GM18858 (cell line): ENCODE measurements around the gene PPM1N.
"Not testable (repeated sequence)": the region's sequence is repeated elsewhere in the genome, so short reads cannot be mapped to it uniquely, and the experiment has no call there.

Source experiments
- ATAC-seq: cut with Tn5 transposase; IDR thresholded peaks from one replicate; pipeline ENCODE4 v1.9.1; 2021; ENCODE audit not compliant: unreplicated experiment

PPM1N gene

DNA sequence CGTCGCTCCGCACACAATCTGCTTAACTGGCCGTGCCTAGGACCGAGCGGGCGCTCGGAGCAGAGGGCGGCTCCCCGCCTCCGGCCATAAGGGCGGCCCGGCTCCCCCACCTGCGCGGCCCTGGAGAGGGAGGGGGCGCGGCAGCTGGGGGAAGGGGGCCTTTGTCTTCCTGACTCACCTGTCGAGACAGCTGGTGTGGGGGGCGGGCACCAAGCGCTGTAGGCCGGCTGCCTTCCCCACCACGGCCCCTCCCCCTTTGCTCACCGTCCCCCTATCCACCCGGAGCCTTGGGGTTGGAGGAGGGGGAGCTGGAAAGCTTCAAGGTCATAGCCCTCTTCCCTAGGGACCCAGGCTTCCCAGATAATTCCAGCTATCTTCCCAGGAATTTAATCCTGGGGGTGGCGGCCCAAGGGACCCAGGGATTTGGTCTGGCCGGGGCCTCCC lies 10.2 kb downstream of the PPM1N start:
- no peak for ATAC-seq

DNA sequence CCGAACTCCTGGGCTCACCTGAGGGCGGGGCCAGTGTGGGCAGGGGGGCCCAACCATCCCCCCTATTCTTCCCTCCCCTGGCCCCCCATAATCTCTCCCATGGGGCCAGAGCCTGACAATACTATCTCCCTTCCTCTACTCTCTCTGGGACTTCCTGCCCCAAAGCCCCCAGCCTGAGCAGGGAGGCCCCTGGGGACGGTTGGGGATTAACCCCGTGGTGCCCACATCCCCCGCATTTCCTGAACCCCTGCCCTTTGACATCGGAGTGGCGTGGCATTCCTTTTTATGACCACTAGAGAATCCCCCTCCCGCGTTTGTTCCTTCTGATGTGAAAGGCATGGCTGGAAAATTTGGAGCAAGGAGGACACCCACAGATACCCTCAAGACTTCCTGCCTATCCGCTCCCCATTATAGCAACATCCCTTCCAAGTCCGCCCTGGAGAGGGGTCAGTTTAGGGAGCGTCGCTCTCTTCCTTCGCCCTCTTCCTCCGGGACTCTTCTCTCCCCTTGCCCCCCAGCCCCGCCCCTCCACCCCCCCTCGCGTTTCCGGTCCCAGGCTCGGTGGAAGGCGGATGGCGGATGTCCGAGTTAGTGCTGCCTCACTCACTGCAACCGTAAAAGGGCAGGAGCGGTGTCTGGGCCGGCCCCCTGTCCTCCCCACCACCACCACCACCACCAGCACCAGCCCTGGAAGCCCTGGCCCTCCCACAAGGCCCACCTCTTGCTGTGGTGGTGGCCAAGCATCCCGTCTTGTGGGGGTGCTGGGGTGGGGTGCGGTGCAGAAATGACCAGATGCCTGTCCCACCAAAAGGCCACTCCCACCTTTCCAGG lies 10.8 kb downstream of the PPM1N start:
- ATAC-seq = no peak

DNA sequence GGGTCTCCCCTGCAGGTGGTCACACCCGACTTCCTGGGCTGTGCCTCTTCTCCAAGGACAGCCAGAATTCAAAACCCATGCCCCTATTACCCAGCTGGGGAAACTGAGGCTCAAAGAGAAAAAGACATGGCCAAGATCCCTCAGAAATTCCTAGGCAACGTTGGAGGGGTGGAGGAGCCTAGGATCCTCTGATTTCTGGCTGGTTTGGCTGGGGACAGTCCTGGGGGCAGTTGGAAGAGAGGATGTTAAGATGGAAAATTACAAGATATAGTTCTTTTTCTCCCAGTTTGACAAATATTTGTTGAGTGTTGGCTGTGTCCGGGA lies 11.4 kb downstream of the PPM1N start:
- no peak for ATAC-seq

DNA sequence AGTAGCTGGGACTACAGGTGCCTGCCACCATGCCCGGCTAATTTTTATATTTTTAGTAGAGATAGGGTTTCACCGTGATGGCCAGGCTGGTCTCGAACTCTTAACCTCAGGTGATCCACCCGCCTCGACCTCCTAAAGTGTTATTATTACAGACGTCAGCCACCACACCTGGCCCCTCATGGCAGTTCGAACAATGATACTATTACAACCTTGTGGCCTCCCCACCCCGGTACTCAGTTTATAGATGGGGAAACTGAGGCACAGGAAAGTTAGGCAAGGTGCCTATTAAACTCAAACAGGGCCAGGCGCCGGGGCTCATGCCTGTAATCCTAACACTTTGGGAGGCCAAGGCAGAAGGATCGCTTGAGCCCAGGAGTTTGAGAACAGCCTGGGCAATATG lies 12.1 kb downstream of the PPM1N start:
- not testable (repeated sequence) for ATAC-seq

DNA sequence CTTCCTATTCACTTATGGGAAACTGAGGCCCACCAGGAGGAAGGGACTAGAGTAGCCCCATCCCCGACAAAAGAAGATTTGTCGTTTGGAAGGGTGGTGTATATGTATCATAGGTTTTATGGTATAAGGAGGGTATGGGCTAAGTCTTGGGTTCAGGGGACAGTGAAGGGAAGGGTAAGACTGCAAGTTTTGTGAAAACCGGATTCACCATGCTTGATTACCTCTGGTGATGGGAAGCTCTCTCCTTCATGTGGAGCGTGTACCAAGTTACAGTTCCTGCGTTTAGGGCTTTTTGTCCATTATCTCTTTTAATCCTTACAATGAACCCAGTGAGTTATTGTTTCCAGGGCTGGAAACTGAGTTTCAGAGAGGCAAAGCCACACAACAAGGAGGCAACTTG lies 12.8 kb downstream of the PPM1N start:
- no peak for ATAC-seq

DNA sequence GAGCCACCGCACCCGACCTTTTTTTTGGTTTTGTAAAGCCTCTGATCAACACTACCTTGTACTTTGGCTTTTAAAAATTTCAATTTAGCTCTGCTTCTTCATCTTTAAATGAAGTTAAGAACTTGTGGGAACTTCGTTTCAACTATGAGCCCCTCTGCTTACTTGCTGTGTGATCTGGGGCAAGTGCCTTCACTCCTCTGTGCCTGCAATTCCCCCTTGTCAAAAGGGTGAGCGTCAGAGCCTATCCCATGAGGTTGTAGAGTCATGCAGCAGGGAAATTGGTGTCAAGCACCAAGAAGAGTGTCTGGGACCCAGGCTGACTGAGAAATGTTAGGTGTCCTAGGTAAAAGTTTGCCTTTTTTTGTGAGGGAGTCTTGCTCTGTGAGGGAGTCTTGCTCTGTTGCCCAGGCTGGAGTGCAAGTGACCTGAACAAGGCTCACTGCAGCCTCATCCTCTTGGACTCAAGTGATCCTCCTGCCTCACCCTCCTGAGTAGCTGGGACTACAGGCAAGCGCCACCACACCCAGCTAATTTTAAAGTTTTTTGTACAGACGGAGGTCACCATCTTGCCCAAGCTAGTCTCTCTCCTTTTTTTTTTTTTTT lies 14.7 kb downstream of the PPM1N start:
- no peak for ATAC-seq

DNA sequence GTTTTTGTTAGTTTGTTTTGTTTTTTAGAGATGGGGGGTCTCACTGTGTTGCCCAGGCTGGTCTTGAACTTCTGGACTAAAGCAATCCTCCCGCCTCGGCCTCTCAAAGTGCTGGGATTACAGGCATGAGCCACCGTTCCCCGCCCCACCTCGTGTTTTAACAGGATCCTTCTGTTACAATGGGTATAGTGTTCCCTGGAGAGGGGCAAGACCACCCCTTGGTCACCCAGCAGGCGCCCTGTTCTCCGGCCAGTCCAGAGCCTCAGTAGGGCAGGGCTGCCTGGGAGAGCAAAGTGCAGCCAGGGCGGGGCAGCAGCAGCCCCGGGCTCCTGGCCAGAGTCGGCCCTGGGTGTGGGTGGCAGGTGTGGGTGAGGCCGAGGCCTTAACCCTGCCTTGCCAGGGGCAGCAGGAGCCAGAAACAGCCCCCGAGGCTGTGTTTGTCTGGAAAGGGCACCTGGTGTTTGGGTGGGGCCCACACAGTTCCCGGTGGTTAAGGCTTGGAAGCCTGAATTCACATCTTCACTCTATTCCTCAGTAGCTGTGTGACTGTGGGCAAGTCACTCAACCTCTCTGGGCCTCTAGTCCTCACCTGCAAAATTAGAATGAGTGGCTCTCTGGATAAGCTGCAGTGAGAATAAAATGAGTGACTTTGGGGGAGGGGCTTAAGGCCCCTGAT lies 16.3 kb downstream of the PPM1N start:
- no peak for ATAC-seq

DNA sequence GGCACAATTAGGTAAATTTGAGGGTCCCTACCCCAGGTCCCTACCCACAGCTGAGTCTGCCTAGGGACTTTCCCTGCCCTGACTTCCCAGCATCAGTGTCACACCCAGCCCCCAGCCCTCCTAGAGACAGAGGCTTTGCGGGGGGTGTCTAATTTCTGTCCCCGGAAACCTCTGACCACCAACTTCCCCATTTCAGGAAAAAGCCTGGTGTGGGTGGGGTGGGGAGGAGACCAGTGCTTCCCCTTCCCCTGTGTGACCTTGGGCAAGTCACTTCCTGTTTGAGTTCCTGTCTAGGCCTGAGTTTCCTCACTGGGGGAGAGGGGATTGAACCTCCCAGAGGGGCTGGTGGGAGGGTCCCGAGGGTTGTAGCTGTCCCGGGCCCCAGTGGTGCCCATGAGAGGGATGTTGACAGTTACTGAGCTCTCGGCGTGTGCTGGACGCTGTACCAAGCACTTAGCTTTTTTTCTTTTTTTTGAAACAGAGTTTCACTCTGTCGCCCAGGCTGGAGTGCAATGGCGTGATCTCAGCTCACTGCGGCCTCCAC lies 16.9 kb downstream of the PPM1N start:
- no peak for ATAC-seq

DNA sequence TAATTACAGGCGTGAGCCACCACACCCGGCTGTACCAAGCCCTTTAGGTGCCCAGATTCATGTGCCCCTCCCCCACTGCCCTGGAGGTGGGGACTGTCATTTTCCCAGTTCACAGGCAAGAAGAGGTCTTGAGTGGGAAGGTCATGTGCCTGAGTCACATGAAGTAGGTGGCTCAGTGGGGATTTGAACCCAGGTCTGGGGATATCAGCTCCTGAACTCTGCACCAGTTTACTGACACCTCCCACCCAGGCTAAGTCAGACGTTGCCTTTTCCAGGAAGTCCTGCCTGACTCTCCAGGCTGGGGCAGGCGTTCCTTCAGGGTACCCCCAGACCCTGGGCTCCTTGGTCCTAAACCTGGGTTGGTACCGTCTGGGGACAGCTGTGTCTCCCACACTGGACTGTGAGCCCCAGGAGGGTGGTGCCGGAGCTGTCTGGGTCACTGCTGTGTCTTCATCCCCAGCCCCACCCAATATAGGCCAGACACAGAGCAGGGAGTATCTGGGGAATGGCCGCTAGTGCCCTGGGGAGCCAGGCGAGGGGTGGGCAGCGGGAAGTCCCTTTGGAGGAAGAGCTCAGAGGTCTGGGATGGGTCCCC lies 17.7 kb downstream of the PPM1N start:
- no peak for ATAC-seq

DNA sequence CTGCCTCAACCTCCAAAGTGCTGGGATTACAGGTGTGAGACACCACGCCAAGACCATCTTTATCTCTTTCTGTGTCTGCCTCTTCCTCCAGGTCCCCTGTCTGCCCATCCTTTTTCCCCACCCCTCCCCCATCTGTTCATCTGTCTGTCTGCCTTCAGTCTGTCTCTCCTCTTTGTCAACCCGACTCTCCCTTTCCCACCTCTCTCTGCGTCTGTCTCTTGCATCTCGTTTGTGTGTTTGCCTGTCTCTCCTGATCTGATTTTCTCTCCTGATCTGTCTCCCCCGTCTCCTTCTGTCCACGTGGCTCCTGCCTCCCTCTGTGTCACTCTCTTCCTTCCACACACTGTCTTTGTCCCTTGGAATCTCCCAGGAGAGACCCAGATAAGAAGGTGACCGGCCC lies 19.0 kb downstream of the PPM1N start:
- ATAC-seq = no peak

DNA sequence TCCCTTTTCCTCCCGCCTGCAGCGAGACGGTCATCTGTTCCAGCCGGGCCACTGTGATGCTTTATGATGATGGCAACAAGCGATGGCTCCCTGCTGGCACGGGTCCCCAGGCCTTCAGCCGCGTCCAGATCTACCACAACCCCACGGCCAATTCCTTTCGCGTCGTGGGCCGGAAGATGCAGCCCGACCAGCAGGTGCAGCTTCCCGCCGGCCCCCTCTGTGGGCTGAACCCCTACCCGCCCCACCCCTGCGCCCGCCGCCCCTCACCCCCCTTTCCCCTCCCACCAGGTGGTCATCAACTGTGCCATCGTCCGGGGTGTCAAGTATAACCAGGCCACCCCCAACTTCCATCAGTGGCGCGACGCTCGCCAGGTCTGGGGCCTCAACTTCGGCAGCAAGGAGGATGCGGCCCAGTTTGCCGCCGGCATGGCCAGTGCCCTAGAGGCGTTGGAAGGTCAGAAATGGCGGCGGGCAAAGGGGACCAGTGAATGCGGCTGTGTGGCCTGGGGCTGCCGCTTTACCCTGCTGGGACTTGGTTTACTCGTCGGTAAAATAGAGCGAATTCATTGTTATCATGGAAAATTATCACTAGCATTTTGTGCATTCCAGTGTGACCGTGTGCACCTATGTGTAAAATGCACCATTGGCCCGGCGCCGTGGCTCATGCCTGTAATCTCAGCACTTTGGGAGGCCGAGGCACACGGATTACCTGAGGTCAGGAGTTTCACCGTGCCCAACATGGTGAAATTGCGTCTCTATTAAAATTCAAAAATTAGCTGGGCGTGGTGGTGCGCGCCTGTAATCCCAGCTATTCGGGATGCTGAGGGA lies 19.6 kb downstream of the PPM1N start:
- ATAC-seq = no peak

DNA sequence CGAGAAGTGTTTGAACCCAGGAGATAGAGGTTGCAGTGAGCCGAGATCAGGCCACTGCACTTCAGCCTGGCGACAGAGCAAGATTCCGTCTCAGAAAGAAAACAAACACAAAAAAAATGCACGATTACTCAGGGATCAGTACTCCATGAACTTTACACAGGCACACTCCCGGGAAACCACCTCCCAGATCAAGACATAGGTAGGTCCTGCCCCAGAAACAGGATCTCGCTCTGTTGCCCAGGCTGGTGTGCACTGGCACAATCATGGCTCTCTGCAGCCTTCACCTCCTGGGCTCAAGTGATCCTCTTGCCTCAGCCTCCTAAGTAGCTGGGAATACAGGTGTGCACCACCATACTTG lies 20.2 kb downstream of the PPM1N start:
- ATAC-seq = no peak

DNA sequence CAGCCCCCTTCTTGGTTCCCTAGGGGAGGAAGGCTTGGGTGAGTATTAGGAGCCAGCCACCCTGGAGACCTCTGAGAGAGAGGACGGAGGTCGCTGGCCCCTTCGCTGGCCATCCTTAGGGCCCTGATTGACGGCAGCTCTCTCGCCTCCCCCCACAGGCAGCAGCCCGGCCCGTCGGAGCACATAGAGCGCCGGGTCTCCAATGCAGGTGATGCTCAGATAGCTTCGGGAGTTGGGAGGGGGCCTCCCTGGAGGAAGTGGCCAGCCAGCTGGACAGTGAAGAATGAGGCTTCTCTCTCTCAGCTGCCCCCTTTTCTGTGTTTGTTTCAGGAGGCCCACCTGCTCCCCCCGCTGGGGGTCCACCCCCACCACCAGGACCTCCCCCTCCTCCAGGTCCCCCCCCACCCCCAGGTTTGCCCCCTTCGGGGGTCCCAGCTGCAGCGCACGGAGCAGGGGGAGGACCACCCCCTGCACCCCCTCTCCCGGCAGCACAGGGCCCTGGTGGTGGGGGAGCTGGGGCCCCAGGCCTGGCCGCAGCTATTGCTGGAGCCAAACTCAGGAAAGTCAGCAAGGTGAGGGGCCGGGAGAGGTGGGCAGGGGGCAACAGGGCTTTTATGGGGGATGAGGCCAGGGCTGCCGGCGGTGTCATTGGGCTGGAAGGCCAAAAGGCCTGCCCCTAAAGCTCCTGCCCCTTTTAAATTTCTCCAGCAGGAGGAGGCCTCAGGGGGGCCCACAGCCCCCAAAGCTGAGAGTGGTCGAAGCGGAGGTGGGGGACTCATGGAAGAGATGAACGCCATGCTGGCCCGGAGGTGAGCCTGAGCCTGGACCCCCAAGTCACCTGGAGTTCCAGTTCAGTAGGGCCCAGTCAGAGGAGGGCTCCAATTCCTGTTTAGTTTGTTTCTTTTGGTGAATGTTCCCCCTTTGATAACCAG lies 24.0 kb downstream of the PPM1N start:
- ATAC-seq = no peak

DNA sequence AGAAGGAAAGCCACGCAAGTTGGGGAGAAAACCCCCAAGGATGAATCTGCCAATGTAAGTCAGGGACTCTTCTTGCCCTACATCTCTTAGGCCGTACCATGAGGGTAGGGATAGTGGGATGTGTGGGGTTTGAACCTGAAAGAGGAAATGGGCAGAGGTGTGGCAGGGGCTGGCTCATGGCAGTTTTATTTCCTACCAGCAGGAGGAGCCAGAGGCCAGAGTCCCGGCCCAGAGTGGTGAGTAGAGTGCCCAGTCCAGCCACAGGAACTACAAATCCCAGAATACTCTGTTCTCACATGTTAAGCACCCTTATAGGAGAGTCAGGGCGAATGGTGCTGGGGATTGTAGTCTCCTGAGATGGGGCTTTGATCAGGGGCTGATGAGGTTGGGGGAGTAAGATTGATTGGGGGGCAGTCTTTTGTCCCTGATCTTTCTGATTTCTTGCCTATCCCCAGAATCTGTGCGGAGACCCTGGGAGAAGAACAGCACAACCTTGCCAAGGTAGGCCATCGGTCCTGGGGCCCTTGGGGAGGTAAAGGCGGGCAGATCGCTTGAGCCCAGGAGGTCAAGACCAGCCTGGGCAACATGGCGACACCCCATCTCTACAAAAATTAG lies 25.5 kb downstream of the PPM1N start:
- no peak for ATAC-seq

DNA sequence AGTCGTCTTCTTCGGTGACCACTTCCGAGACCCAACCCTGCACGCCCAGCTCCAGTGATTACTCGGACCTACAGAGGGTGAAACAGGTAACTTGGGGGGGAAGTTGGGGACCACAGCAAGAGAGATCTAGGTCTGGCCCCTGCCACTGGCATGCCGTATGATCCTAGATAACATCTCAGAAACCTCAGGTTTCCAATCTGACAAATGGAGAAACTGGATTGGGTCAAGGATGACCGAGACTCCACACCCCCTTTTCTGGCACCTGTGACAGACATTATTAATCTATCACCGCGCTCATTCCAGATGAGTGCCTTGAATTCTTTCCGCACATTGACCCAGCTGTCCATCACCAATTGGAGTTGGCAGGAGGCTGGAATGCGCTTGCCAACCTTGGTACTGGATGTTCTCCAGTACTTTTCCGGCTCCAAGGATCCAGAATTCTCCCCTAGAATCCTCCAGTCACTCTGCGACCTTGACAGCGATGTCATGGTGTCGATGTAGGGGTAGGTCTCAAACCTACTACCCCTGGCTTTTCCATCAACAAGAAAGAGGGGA lies 26.4 kb downstream of the PPM1N start:
- ATAC-seq = no peak

DNA sequence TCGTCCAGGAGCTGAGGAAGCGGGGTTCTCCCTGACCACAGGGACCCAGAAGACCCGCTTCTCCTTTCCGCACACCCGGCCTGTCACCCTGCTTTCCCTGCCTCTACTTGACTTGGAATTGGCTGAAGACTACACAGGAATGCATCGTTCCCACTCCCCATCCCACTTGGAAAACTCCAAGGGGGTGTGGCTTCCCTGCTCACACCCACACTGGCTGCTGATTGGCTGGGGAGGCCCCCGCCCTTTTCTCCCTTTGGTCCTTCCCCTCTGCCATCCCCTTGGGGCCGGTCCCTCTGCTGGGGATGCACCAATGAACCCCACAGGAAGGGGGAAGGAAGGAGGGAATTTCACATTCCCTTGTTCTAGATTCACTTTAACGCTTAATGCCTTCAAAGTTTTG lies 27.9 kb downstream of the PPM1N start:
- ATAC-seq = no peak

DNA sequence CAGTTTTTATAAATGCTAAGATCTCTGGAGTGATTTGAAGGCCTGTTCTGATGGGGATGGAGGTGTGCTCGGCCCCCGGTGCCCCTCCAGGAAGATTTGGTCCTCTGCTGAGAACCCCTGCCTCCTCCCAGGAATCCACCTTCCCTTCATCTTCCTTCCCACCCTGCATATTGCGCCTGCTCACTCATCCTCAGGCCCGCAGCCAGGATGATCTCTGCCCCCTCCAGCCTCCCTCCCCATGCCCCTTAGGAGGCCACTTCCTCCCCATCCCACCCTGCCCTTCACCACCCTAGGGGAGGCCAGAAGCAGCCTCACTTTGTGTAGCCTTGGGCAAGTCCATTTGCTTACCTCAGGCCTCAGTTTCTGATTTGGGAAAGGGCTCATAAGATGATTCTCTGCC lies 28.7 kb downstream of the PPM1N start:
- ATAC-seq = no peak

DNA sequence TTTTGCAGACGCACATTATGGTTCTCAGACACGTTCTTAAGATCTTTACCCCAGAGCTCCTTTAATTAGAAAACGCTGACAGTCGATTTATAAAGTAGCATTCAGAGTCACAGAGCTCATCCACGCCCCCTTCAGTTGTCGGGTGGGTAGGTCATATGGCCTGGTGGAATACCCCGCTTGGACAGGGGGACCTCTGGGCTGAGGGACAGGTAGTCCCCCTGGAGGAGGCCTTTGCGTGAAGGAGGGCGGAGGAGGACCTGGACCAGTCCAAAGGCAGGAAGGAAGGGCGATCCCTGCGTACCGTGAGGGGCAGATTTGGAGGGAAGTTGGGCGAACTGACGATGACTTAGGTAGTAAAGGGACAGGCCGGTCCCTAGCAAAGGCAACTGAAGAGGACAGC lies 29.5 kb downstream of the PPM1N start:
- no peak for ATAC-seq

DNA sequence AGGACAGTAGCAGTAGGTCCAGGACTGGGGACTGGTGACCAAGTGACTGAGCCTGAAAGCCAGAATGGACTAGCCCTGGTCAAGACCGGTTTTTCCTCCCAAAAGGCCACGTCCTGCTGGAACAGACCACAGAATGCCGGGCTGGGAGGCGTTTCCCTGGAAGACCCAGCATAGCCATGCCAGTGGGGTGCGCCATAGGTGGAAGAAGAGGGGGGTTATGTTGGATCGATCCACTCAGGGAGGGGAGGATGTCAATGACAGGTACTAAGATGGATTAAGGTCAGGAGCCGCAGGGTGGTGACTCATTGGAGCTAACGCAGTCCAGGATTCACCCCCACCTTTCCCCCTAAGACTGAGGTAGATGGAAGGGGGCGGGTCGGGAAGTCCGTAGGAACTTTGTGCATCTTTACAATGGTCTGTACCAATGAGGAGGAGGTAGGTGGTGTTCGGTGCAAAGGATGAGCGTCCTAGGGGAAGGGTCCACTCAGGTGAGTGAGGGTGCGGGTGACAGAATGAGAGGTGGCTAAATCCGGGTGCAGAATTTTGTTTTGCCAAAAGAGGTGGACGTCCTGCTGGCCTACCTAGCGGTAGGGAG lies 30.0 kb downstream of the PPM1N start:
- no peak for ATAC-seq
